ENCODE measurements around the gene NRG4. TPM values are rescaled to one million over a fixed set of nuclear protein-coding genes. Genes with fewer than 3 reads are reported as not detected.

NRG4 gene
- total RNA-seq, 1 experiment from 2014 or later, result not detected

- Histone ChIP-seq H2AK5ac (ENCODE audit: insufficient read length, low read length) (no peak overlapping the region), H3K9ac (ENCODE audit: extremely low read depth, insufficient read length, low read length) (no peak overlapping the region), H2AFZ (ENCODE audit: low read length) (peak overlapping the region; percentile 96), H4K8ac (replicated peaks; ENCODE audit: insufficient read length, low read depth, low read length) (no peak overlapping the region), H3K4me1 (ENCODE audit: insufficient read depth, low read length) (peaks cover 3% of the 10 kb centered on the region; the same call in 1 of the 2 replicates), H2BK120ac (ENCODE audit: low read depth, low read length, poor library complexity, severe bottlenecking) (no peak overlapping the region), H3K18ac (ENCODE audit: insufficient read length, low read depth, low read length) (no peak overlapping the region), H3K23ac (ENCODE audit: insufficient read length, low read depth, low read length) (no peak overlapping the region), H3K4me2 (ENCODE audit: insufficient read depth, insufficient read length, low read length) (no peak overlapping the region), H4K5ac (ENCODE audit: insufficient read length, low read depth, low read length) (no peak overlapping the region), H4K20me1 (ENCODE audit: control insufficient read depth, insufficient read depth, insufficient read length) (no peaks in the 10 kb centered on the region), H3K79me2 (ENCODE audit: insufficient read depth, low read length) (no peaks in the 10 kb centered on the region), H3K14ac (ENCODE audit: insufficient read depth, low read length) (no peak overlapping the region), H4K91ac (ENCODE audit: insufficient read length, low read depth, low read length) (no peak overlapping the region), H3T11ph (ENCODE audit: low read length) (no peak overlapping the region), H2BK12ac (ENCODE audit: insufficient read length, low read depth, low read length) (no peak overlapping the region), H2BK15ac (ENCODE audit: low read depth, low read length) (no peak overlapping the region), H3K79me1 (ENCODE audit: insufficient read depth, low read depth, low read length, poor library complexity, severe bottlenecking) (no peaks in the 10 kb centered on the region), H3K27ac (ENCODE audit: insufficient read length, low read depth, low read length) (no peak overlapping the region), H3K56ac (ENCODE audit: insufficient read length, low read depth, low read length) (no peak overlapping the region), H3K9me3 (ENCODE audit: control insufficient read depth, low read depth, low read length) (no peaks in the 10 kb centered on the region), H2BK20ac (ENCODE audit: low read depth, low read length, poor library complexity, severe bottlenecking) (no peak overlapping the region), H3K4ac (ENCODE audit: low read depth, low read length) (no peak overlapping the region), H2BK5ac (ENCODE audit: insufficient read length, low read length) (no peak overlapping the region), H3K23me2 (ENCODE audit: insufficient read length, low read depth, low read length, poor library complexity, severe bottlenecking) (peaks cover 8% of the 10 kb centered on the region), H3K27me3 (ENCODE audit: insufficient read depth, low read length) (no peaks in the 10 kb centered on the region)
- Mint-ChIP-seq H3K4me3 (no peak overlapping the region), H3K27me3 (ENCODE audit: low read depth) (peaks cover 39% of the 10 kb centered on the region), H3K4me1 (peaks cover 19 to 24% of the 10 kb centered on the region in 2 experiments), H3K36me3 (ENCODE audit: insufficient read depth in 1 of 3, low read depth in 3 of 3) (no peaks in the 10 kb centered on the region), H3K27ac (no peak overlapping the region), H3K9me3 (no peaks in the 10 kb centered on the region)
- TF ChIP-seq, protein P1, sequence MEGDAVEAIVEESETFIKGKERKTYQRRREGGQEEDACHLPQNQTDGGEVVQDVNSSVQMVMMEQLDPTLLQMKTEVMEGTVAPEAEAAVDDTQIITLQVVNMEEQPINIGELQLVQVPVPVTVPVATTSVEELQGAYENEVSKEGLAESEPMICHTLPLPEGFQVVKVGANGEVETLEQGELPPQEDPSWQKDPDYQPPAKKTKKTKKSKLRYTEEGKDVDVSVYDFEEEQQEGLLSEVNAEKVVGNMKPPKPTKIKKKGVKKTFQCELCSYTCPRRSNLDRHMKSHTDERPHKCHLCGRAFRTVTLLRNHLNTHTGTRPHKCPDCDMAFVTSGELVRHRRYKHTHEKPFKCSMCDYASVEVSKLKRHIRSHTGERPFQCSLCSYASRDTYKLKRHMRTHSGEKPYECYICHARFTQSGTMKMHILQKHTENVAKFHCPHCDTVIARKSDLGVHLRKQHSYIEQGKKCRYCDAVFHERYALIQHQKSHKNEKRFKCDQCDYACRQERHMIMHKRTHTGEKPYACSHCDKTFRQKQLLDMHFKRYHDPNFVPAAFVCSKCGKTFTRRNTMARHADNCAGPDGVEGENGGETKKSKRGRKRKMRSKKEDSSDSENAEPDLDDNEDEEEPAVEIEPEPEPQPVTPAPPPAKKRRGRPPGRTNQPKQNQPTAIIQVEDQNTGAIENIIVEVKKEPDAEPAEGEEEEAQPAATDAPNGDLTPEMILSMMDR (conservative IDR thresholded peaks at IDR 0.05), result peak; percentile 78
- no CpG with 5 or more reads among the region's 7 CpGs for WGBS (ENCODE audit: extremely low coverage, insufficient read length, low lambda C conversion rate)
- no peak for DNase-seq
These were observed 45.2 kb upstream of the NRG4 start for GRCh38 chr15:76057332-76058000.

All from H9 (cell line).